CD4-positive, alpha-beta memory T cell (primary cell): ENCODE data around the gene CYP19A1. TPM values are rescaled to one million over a fixed set of nuclear protein-coding genes. Genes with fewer than 3 reads are reported as not detected.

ENCODE experiments used
- CTCF ChIA-PET: fragments of 350-600 bp; sonication (Branson Sonifier 250); formaldehyde crosslinking; loops from one replicate; lab custom pipeline; 2021; ENCODE audit warnings: inconsistent platforms; ENCODE audit not compliant: partially characterized antibody; lab: Charles Lee
- POLR2A ChIA-PET: fragments of 350-600 bp; sonication (Branson Sonifier 250); formaldehyde crosslinking; loops from one replicate; lab custom pipeline; 2021; ENCODE audit not compliant: partially characterized antibody; lab: Charles Lee
- DNase-seq, 5 donors: peaks; one replicate each; pipeline versions ENCODE4 v3.0.0 to v3.0.0-alpha.2; 2020 to 2022; ENCODE audit warnings: mixed read lengths in 1 of 5
- H3K27ac ChIP-seq: one replicate; pipeline ENCODE4 v1.7.0; 2013; ENCODE audit warnings: low read depth, low read length
- H3K27me3 ChIP-seq: 2 replicates; pipeline ENCODE4 v1.7.0; 2013; ENCODE audit warnings: mild to moderate bottlenecking, low read length, moderate library complexity; ENCODE audit not compliant: insufficient read depth
- H3K36me3 ChIP-seq: 2 replicates; pipeline ENCODE4 v1.7.0; 2013; ENCODE audit warnings: mild to moderate bottlenecking, low read length, moderate library complexity; ENCODE audit not compliant: insufficient read depth
- H3K4me1 ChIP-seq: 2 replicates; pipeline ENCODE4 v1.7.0; 2013; ENCODE audit warnings: mild to moderate bottlenecking, low read length, moderate library complexity; ENCODE audit not compliant: insufficient read depth
- H3K4me3 ChIP-seq, 2 donors: one replicate each; pipeline ENCODE4 v1.7.0; 2013; ENCODE audit warnings: low read length in 2 of 2, mild to moderate bottlenecking in 1 of 2
- H3K9me3 ChIP-seq, 2 donors: one replicate each; pipeline ENCODE4 v1.7.0; 2013; ENCODE audit warnings: low read length in 2 of 2, control low read depth in 1 of 2; ENCODE audit not compliant: control insufficient read depth in 1 of 2
- H3K27ac Mint-ChIP-seq, 7 donors: one replicate each; pipeline ENCODE4 v1.8.0; 2020 to 2021; ENCODE audit warnings: mixed read lengths in 7 of 7, mild to moderate bottlenecking in 6 of 7, inconsistent platforms in 3 of 7, moderate library complexity in 3 of 7
- H3K27me3 Mint-ChIP-seq, 2 donors: one replicate each; pipeline ENCODE4 v1.8.0; 2020 to 2021; ENCODE audit warnings: mixed read lengths in 2 of 2
- H3K36me3 Mint-ChIP-seq, 2 donors: one replicate each; pipeline ENCODE4 v1.8.0; 2020 to 2021; ENCODE audit warnings: mixed read lengths in 2 of 2, inconsistent platforms in 1 of 2, mild to moderate bottlenecking in 1 of 2
- H3K4me1 Mint-ChIP-seq, 4 donors: one replicate each; pipeline ENCODE4 v1.8.0; 2020 to 2021; ENCODE audit warnings: mixed read lengths in 4 of 4, mild to moderate bottlenecking in 1 of 4
- H3K4me3 Mint-ChIP-seq, 8 donors: one replicate each; pipeline ENCODE4 v1.8.0; 2020 to 2021; ENCODE audit warnings: mixed read lengths in 8 of 8, mild to moderate bottlenecking in 7 of 8, moderate library complexity in 6 of 8, inconsistent platforms in 3 of 8
- H3K9me3 Mint-ChIP-seq, 8 donors: one replicate each; pipeline ENCODE4 v1.8.0; 2020 to 2021; ENCODE audit warnings: mixed read lengths in 8 of 8, mild to moderate bottlenecking in 5 of 8, inconsistent platforms in 3 of 8, moderate library complexity in 1 of 8
- intact Hi-C: fragments of 100-400 bp; cut with micrococcal nuclease; formaldehyde crosslinking; loops from one replicate; pipeline ENCODE4 v1.15.1; 2023
- polyA plus RNA-seq, 2 donors: library from polyadenylated mRNA; unstranded; fragments of 300-500 nt; fragmentation: Illumina TruSeq; gene quantifications; one replicate each; pipeline ENCODE4 v1.2.3, GENCODE V29; 2021
- total RNA-seq, 2 experiments: library from RNA; stranded (reverse); gene quantifications; one replicate each; pipeline ENCODE4 v1.2.3, GENCODE V29; 2021

Gene CYP19A1
- total RNA-seq (not detected), polyA plus RNA-seq (not detected)

- no peak within 1 kb of the TSS for H3K27ac ChIP-seq
- Mint-ChIP-seq H3K27ac (no peak within 1 kb of the TSS), H3K4me3 (no peak within 1 kb of the TSS), H3K4me1 (no peaks in the 10 kb centered on the region), H3K9me3 (peaks cover 0 to 2% (median 0%) of the 10 kb centered on the region in 8 donors), H3K36me3 (no peaks in the 10 kb centered on the region), H3K27me3 (peaks cover 7 to 13% of the 10 kb centered on the region in 2 donors)
- no peak for DNase-seq
- intact Hi-C loops, result no loop called here
- H3K4me3 ChIP-seq, result no peak within 1 kb of the TSS
- no peaks in the 10 kb centered on the region for H3K9me3 ChIP-seq
- H3K4me1 ChIP-seq, result no peaks in the 10 kb centered on the region
- CTCF ChIA-PET, result no interaction called here
- no peaks in the 10 kb centered on the region for H3K27me3 ChIP-seq
- H3K36me3 ChIP-seq, result no peaks in the 10 kb centered on the region
- POLR2A ChIA-PET, result no interaction called here
Observed at GRCh38 chr15:51338496-51338895, at the start of gene CYP19A1. TSS of gene CYP19A1 (minus strand) at chr15:51338596. CDS start at chr15:51242912, 95,684 bp downstream.

GRCh38 chr15:51387699-51388041 lies 49.3 kb upstream of the CYP19A1 start:
- intact Hi-C loops, result no loop called here
- no peaks in the 10 kb centered on the region for H3K4me1 ChIP-seq
- no peak overlapping the region for H3K27ac ChIP-seq
- H3K27me3 ChIP-seq, result no peaks in the 10 kb centered on the region
- no peaks in the 10 kb centered on the region for H3K36me3 ChIP-seq
- Mint-ChIP-seq H3K9me3 (peaks cover 0 to 3% (median 0%) of the 10 kb centered on the region in 8 donors), H3K27ac (no peak overlapping the region), H3K4me1 (peaks cover 0 to 1% (median 0%) of the 10 kb centered on the region in 4 donors), H3K4me3 (no peak overlapping the region), H3K27me3 (peaks cover 3 to 13% of the 10 kb centered on the region in 2 donors), H3K36me3 (no peaks in the 10 kb centered on the region)
- no peak overlapping the region for H3K4me3 ChIP-seq
- no peak for DNase-seq
- H3K9me3 ChIP-seq, result no peaks in the 10 kb centered on the region
- ChIA-PET POLR2A (no interaction called here), CTCF (no interaction called here)

- H3K4me1 ChIP-seq, result no peaks in the 10 kb centered on the region
- no peaks in the 10 kb centered on the region for H3K27me3 ChIP-seq
- intact Hi-C loops, result no loop called here
- CTCF ChIA-PET, result no interaction called here
- peaks cover 4 to 13% of the 10 kb centered on the region in 2 donors for H3K27me3 Mint-ChIP-seq
- peaks cover 0 to 3% (median 0%) of the 10 kb centered on the region in 8 donors for H3K9me3 Mint-ChIP-seq
- H3K36me3 ChIP-seq, result no peaks in the 10 kb centered on the region
- peaks cover 0 to 1% (median 0%) of the 10 kb centered on the region in 4 donors for H3K4me1 Mint-ChIP-seq
- no peak overlapping the region for H3K4me3 ChIP-seq
- no peaks in the 10 kb centered on the region for H3K36me3 Mint-ChIP-seq
- no peak overlapping the region for H3K4me3 Mint-ChIP-seq
- no peak overlapping the region for H3K27ac Mint-ChIP-seq
- no peaks in the 10 kb centered on the region for H3K9me3 ChIP-seq
- POLR2A ChIA-PET, result no interaction called here
- no peak for DNase-seq
- H3K27ac ChIP-seq, result no peak overlapping the region
Observed at GRCh38 chr15:51386960-51387698, 48.7 kb upstream of the CYP19A1 start.

- CTCF ChIA-PET, result no interaction called here
Observed at GRCh38 chr15:51386486-51386885, 48.1 kb upstream of the CYP19A1 start.

GRCh38 chr15:51386029-51386428 lies 47.6 kb upstream of the CYP19A1 start:
- no peak overlapping the region for H3K4me3 Mint-ChIP-seq
- CTCF ChIA-PET, result no interaction called here
- POLR2A ChIA-PET, result no interaction called here
- H3K36me3 Mint-ChIP-seq, result no peaks in the 10 kb centered on the region
- no peak overlapping the region for H3K4me3 ChIP-seq
- H3K27ac Mint-ChIP-seq, result no peak overlapping the region
- no peak for DNase-seq
- no peaks in the 10 kb centered on the region for H3K4me1 ChIP-seq
- H3K4me1 Mint-ChIP-seq, result peaks cover 0 to 1% (median 0%) of the 10 kb centered on the region in 4 donors
- H3K27me3 Mint-ChIP-seq, result peaks cover 10 to 14% of the 10 kb centered on the region in 2 donors
- no peaks in the 10 kb centered on the region for H3K27me3 ChIP-seq
- no peaks in the 10 kb centered on the region for H3K9me3 ChIP-seq
- intact Hi-C loops, result no loop called here
- H3K9me3 Mint-ChIP-seq, result peaks cover 0 to 3% (median 0%) of the 10 kb centered on the region in 8 donors
- H3K27ac ChIP-seq, result no peak overlapping the region
- no peaks in the 10 kb centered on the region for H3K36me3 ChIP-seq

More at GRCh38 chr15:51386486-51386885, 48.1 kb upstream of the CYP19A1 start:
- H3K27me3 ChIP-seq, result no peaks in the 10 kb centered on the region
- H3K27me3 Mint-ChIP-seq, result peaks cover 10 to 13% of the 10 kb centered on the region in 2 donors
- intact Hi-C loops, result no loop called here
- peaks cover 0 to 1% (median 0%) of the 10 kb centered on the region in 4 donors for H3K4me1 Mint-ChIP-seq
- no peaks in the 10 kb centered on the region for H3K9me3 ChIP-seq
- no peak overlapping the region for H3K27ac ChIP-seq
- no peak overlapping the region for H3K4me3 Mint-ChIP-seq
- H3K27ac Mint-ChIP-seq, result no peak overlapping the region
- no peaks in the 10 kb centered on the region for H3K4me1 ChIP-seq
- peaks cover 0 to 3% (median 0%) of the 10 kb centered on the region in 8 donors for H3K9me3 Mint-ChIP-seq
- H3K4me3 ChIP-seq, result no peak overlapping the region
- no peak for DNase-seq
- POLR2A ChIA-PET, result no interaction called here
- H3K36me3 Mint-ChIP-seq, result no peaks in the 10 kb centered on the region
- H3K36me3 ChIP-seq, result no peaks in the 10 kb centered on the region

DNA sequence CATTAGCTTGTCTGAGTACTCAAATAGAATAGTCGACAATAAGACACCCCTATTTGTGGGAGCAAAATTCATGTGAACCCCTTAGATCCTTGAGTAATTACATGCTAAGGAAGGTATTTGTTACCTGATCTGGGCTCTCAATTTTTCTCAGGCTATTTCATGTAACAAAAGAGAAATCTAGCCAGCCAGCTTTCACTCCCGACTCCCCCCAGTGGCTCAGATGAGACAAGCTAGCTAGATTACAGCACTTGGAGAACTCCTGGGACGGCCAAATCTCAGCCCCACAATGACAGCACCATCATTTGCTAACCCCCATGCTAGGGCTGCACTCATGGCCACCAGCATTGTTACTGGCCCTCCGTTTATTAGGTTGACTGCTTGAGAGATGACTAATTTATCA lies 44.4 kb upstream of the CYP19A1 start:
- Histone ChIP-seq H3K9me3 (no peaks in the 10 kb centered on the region), H3K27me3 (no peaks in the 10 kb centered on the region), H3K4me1 (no peaks in the 10 kb centered on the region), H3K27ac (no peak overlapping the region), H3K4me3 (no peak overlapping the region), H3K36me3 (no peaks in the 10 kb centered on the region)
- POLR2A ChIA-PET, result no interaction called here
- Mint-ChIP-seq H3K27me3 (peaks cover 10 to 14% of the 10 kb centered on the region in 2 donors), H3K4me1 (no peaks in the 10 kb centered on the region), H3K4me3 (no peak overlapping the region), H3K36me3 (no peaks in the 10 kb centered on the region), H3K9me3 (peaks cover 0 to 3% (median 0%) of the 10 kb centered on the region in 8 donors), H3K27ac (no peak overlapping the region)
- intact Hi-C loops, result no loop called here
- DNase-seq, result no peak
- CTCF ChIA-PET, result no interaction called here

GRCh38 chr15:51380999-51381806 lies 42.8 kb upstream of the CYP19A1 start:
- Mint-ChIP-seq H3K9me3 (peaks cover 0 to 3% (median 0%) of the 10 kb centered on the region in 8 donors), H3K27ac (no peak overlapping the region), H3K4me3 (no peak overlapping the region), H3K4me1 (no peaks in the 10 kb centered on the region), H3K27me3 (peaks cover 10 to 11% of the 10 kb centered on the region in 2 donors), H3K36me3 (no peaks in the 10 kb centered on the region)
- no peak overlapping the region for H3K27ac ChIP-seq
- ChIA-PET CTCF (interaction anchor here (1.8 kb wide), 1 partner anchor 218 kb away, joined by 5 read pairs; no protein-coding TSS in a partner anchor), POLR2A (no interaction called here)
- H3K4me3 ChIP-seq, result no peak overlapping the region
- no peaks in the 10 kb centered on the region for H3K4me1 ChIP-seq
- H3K36me3 ChIP-seq, result no peaks in the 10 kb centered on the region
- H3K9me3 ChIP-seq, result no peaks in the 10 kb centered on the region
- DNase-seq, result no peak
- intact Hi-C loops, result no loop called here
- H3K27me3 ChIP-seq, result no peaks in the 10 kb centered on the region
